Testis (tissue), 2 donors: Measurements from ENCODE around the gene XCL2.
"Not testable (repeated sequence)": the region's sequence is repeated elsewhere in the genome, so short reads cannot be mapped to it uniquely, and the experiment has no call there.

ENCODE experiments used
- POLR2A ChIP-seq: fragments of 450-650 bp; IDR thresholded peaks from one replicate; pipeline ENCODE4 v1.6.1; 2017; ENCODE audit warnings: antibody characterized with exemption, mild to moderate bottlenecking, moderate library complexity
- TF ChIP-seq, protein P1 (sequence below), 3 experiments: fragments of 450-650 bp in 2 of 3; fragments of 200-600 bp in 1 of 3; sonication (generic) in 1 of 3; IDR thresholded peaks; one replicate each; pipeline ENCODE4 v1.5.1; 2016 to 2019; ENCODE audit warnings: antibody characterized with exemption in 3 of 3, mild to moderate bottlenecking in 2 of 3, moderate library complexity in 1 of 3

DNA sequence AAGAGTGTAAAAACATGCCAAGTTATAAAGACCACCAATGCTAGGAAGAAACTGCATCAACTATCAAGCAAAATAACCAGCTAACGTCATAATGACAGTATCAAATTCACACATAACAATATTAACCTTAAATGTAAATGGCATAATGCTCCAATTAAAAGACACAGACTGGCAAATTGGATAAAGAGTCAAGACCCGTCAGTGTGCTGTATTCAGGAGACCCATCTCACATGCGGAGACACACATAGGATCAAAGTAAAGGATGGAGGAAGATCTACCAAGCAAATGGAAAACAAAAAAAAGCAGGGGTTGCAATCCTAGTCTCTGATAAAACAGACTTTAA is 2.7 kb upstream of the XCL2 start:
- TF ChIP-seq POLR2A = not testable (repeated sequence)
- TF ChIP-seq, protein P1, sequence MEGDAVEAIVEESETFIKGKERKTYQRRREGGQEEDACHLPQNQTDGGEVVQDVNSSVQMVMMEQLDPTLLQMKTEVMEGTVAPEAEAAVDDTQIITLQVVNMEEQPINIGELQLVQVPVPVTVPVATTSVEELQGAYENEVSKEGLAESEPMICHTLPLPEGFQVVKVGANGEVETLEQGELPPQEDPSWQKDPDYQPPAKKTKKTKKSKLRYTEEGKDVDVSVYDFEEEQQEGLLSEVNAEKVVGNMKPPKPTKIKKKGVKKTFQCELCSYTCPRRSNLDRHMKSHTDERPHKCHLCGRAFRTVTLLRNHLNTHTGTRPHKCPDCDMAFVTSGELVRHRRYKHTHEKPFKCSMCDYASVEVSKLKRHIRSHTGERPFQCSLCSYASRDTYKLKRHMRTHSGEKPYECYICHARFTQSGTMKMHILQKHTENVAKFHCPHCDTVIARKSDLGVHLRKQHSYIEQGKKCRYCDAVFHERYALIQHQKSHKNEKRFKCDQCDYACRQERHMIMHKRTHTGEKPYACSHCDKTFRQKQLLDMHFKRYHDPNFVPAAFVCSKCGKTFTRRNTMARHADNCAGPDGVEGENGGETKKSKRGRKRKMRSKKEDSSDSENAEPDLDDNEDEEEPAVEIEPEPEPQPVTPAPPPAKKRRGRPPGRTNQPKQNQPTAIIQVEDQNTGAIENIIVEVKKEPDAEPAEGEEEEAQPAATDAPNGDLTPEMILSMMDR (IDR thresholded peaks at IDR 0.05) = not testable (repeated sequence)
